C4-2B (cell line): ENCODE data around the gene CRYGN.

Source experiments
- ZFX ChIP-seq: fragments of 450-650 bp; IDR thresholded peaks from 2 replicates; pipeline ENCODE4 v1.6.1; 2017
- TF ChIP-seq, protein P1 (sequence below): fragments of 450-650 bp; conservative IDR thresholded peaks from 2 replicates; pipeline ENCODE4 v1.5.1; 2017; ENCODE audit warnings: mild to moderate bottlenecking

DNA sequence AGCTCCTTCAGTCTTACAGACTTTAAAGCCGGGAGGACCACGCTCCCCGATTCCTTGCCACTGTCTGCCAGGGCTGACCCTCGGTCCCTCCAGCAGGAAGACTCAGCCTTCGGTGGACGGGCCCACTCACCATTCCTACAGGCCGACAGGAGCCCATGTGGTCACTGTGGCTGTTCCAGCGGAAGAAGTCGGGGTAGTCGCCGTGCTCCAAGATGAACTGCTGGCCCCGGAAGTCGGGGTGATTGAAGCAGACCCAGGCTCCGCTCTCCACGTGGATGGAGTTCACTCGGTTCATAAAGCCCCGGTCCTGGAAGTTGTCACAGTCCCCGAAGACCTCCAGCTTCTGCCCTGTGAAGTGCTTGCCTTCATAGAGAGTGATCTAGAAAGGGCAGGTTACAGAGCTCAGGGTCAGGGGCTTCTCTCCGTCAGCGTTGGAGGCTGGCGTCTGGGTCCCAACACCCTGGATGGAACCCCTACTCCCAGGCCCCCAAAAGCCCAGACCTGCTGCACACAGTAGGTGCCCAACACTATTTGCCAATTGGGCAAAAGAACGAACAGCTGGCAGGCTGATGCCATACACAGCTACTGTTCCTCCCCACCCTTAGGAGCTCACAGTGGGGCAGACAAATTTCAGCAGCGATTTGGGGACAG, 1.9 kb downstream of the CRYGN start:
- TF ChIP-seq, protein P1, sequence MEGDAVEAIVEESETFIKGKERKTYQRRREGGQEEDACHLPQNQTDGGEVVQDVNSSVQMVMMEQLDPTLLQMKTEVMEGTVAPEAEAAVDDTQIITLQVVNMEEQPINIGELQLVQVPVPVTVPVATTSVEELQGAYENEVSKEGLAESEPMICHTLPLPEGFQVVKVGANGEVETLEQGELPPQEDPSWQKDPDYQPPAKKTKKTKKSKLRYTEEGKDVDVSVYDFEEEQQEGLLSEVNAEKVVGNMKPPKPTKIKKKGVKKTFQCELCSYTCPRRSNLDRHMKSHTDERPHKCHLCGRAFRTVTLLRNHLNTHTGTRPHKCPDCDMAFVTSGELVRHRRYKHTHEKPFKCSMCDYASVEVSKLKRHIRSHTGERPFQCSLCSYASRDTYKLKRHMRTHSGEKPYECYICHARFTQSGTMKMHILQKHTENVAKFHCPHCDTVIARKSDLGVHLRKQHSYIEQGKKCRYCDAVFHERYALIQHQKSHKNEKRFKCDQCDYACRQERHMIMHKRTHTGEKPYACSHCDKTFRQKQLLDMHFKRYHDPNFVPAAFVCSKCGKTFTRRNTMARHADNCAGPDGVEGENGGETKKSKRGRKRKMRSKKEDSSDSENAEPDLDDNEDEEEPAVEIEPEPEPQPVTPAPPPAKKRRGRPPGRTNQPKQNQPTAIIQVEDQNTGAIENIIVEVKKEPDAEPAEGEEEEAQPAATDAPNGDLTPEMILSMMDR: no peak
- TF ChIP-seq ZFX: no peak
